Measurements from ENCODE around the gene PFKL. TPM values are rescaled to one million over a fixed set of nuclear protein-coding genes. Genes with fewer than 3 reads are reported as not detected.

The PFKL gene
- total and polyA plus RNA-seq, 8 donors, result 80.3 to 116 (median 93.5) TPM

DNA sequence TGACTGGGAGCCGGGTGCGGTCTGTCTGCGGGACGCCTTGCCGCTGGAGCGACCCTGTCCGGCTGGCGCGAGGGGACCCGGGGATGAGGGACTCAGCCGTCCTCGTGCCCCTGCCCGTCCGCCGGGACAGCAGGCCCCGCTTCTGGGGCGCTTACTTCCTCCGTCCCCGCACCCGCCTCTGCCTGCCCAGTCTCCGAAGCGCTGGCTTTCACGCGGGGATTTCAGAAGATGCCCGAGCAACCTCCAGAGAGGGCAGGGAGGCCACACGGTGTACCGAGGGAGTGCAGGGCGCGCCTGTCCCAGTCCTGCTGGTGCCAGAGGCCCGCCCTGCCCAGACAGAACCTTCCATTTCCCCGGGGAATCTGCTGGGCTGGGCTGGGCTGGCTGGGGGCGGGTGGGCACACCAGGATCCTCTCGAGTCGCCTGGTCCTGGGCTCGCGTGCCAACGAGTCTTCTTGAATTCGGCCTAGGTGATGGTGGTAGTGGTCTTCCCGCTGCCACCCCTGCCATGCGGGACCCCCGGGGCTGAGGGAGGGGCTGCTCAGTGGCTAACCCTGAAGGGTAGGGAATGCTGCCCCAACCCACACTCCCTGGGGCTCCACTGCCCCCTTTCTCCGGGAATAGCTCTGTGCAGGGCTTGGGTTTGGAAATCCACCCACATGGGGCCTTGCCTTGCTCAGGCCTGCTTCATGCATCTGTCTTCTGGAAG is 51.1 kb downstream of the PFKL start:
- TF ChIP-seq, protein P1, sequence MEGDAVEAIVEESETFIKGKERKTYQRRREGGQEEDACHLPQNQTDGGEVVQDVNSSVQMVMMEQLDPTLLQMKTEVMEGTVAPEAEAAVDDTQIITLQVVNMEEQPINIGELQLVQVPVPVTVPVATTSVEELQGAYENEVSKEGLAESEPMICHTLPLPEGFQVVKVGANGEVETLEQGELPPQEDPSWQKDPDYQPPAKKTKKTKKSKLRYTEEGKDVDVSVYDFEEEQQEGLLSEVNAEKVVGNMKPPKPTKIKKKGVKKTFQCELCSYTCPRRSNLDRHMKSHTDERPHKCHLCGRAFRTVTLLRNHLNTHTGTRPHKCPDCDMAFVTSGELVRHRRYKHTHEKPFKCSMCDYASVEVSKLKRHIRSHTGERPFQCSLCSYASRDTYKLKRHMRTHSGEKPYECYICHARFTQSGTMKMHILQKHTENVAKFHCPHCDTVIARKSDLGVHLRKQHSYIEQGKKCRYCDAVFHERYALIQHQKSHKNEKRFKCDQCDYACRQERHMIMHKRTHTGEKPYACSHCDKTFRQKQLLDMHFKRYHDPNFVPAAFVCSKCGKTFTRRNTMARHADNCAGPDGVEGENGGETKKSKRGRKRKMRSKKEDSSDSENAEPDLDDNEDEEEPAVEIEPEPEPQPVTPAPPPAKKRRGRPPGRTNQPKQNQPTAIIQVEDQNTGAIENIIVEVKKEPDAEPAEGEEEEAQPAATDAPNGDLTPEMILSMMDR (IDR thresholded peaks at IDR 0.05), result no peak
- no peak overlapping the region for H3K4me3 ChIP-seq
- intact Hi-C loops (cut with DNase I), result no loop called here
- ATAC-seq (no peak), DNase-seq (peak in 1 of 4 donors; percentile 89)
- peaks cover 26 to 62% of the 10 kb centered on the region in 2 donors for H3K27me3 ChIP-seq
- no peak overlapping the region for H3K27ac ChIP-seq
- H3K4me1 ChIP-seq, result peaks cover 7 to 56% of the 10 kb centered on the region in 2 donors
- H3K36me3 ChIP-seq, result no peaks in the 10 kb centered on the region
- H3K9me3 ChIP-seq, result no peaks in the 10 kb centered on the region

DNA sequence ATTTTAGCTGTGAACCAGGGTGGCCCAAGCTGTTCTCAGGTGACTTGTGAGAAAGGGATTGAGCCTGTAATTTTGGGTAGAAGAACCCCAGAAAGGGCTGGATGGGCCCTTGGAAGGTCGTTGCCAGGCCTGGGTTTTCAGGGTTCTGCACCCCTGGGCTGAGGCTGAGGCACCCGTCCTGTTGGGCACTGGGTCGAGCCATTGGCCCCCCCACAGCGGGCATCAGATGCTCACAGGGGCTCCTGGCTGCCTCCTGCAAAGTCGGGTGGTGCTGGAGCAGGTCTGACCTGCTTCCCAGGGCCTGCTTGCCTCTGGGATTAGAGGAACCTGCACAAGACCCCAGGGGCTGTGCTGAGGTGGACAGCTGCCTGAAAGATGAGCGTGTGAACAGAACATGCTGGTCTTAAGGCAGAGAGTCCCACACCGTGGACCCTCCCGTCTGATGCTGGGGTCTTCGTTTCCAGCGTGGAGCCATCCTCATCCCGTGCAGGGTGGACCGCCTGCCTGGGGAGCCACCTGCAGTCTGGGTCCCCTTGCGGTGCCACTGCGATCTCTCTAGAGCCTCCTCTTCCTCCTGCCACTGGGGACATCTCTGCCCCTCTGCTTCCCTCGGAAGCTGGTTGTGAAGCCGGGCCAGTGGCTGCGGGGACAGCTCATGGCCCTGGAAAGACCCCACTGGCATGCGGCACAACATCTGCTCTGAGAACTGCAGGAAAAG is 51.8 kb downstream of the PFKL start:
- peaks cover 26 to 60% of the 10 kb centered on the region in 2 donors for H3K27me3 ChIP-seq

DNA sequence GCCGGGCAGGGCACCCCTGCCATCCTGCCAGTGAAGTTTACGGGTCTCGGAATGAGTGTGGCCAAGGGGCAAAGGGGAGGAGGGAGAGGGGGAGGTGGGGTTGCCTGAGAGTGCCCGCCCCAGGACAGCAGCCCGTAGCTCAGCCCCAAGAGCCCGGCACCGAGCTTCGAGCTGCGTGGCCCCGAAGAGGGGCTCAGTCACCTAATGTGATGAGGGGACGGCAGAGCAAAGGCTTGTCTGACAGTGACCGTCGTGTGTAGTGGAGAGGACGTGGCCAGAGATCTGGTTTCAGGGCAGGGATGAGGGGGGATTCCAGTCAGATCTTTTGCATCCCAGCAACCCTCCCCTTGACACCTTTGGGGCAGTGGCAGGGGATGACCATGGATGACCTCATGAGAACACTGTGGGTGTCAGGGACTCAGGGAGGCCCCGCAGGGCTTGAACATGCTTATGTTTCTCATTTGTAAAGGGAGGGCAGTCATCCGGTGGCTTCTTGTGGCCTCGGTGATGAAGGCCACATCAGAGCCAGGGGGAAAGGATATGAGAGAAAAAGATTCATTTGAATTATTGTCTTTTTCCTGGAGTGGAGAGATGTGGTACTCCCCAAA is 52.5 kb downstream of the PFKL start:
- Histone ChIP-seq H3K36me3 (peaks cover 0 to 5% of the 10 kb centered on the region in 2 donors), H3K9me3 (no peaks in the 10 kb centered on the region), H3K4me1 (peaks cover 7 to 71% of the 10 kb centered on the region in 2 donors), H3K27me3 (peaks cover 26 to 59% of the 10 kb centered on the region in 2 donors), H3K27ac (peak overlapping the region; percentile 59 to 96), H3K4me3 (peak overlapping the region in 1 of 2 donors; percentile 49)
- TF ChIP-seq, protein P1 (IDR thresholded peaks at IDR 0.05), result no peak
- DNase-seq, result peak in 1 of 4 donors; percentile 66
- no peak for ATAC-seq
- intact Hi-C loops (cut with DNase I), result no loop called here

More for the DNA sequence above, 51.8 kb downstream of the PFKL start:
- no peak for ATAC-seq
- H3K36me3 ChIP-seq, result no peaks in the 10 kb centered on the region
- TF ChIP-seq, protein P1 (IDR thresholded peaks at IDR 0.05), result no peak
- intact Hi-C loops (cut with DNase I), result no loop called here
- peaks cover 7 to 64% of the 10 kb centered on the region in 2 donors for H3K4me1 ChIP-seq
- H3K9me3 ChIP-seq, result no peaks in the 10 kb centered on the region
- peak overlapping the region in 1 of 2 donors; percentile 96 for H3K27ac ChIP-seq
- H3K4me3 ChIP-seq, result no peak overlapping the region
- peak in 1 of 4 donors; percentile 69 for DNase-seq

DNA sequence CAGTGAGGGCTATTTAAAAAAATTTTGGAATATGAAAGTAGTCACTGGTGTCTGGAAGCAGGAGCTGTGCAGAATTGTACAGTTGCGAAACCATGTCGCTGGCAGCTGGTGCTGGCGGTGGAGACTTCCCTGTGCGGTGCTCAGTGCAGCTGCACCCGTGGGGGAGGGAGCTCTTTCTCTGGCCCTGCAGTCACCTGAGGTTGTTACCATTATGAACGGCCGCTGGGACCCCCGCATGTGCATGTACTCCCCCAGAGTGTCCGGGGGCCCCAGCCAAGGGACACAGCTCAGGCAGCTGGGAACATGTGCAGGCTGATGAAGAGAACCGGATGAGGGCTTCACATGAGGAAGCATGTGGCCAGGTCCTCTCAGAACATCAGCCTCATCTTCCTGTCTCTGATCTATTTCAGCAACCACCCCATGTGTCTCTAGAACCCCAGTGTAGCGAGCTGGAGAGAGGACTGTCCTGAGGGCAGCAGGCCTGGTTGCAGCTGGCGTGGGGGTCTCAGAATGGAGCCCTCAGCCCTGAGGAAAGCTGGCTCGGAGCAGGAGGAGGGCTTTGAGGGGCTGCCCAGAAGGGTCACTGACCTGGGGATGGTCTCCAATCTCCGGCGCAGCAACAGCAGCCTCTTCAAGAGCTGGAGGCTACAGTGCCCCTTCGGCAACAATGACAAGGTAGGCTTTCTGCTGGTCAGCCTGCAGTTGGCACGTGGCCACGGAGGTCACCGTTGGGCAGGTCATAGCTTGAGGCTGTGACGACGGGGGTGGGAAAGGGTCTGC is 53.5 kb downstream of the PFKL start, which contains the start of gene TRPM2:
TRPM2 (plus strand) TSS at position 431 of the 780 bp plus-strand sequence; CDS start at position 511, 80 bp downstream.
- TF ChIP-seq, protein P1 (IDR thresholded peaks at IDR 0.05), result no peak
- H3K36me3 ChIP-seq, result peaks cover 0 to 15% of the 10 kb centered on the region in 2 donors
- peak in 3 of 4 donors; percentile 72 to 89 (median 80) for DNase-seq
- H3K9me3 ChIP-seq, result no peaks in the 10 kb centered on the region
- ATAC-seq, result peak; percentile 70
- peaks cover 7 to 74% of the 10 kb centered on the region in 2 donors for H3K4me1 ChIP-seq
- intact Hi-C loops (cut with DNase I), result no loop called here
- H3K27ac ChIP-seq, result peak within 1 kb of the TSS; percentile 70 to 96
- peaks cover 26 to 49% of the 10 kb centered on the region in 2 donors for H3K27me3 ChIP-seq
- H3K4me3 ChIP-seq, result peak within 1 kb of the TSS; percentile 5 to 49

All from left lung (tissue), 10 donors.